GM12801 (cell line): Measurements from ENCODE around the gene RABGAP1L.

Experiments used
- TF ChIP-seq, protein P1 (sequence below): IDR thresholded peaks from one replicate; pipeline ENCODE4 v1.5.1; 2011; ENCODE audit warnings: control low read depth; ENCODE audit not compliant: insufficient read length; ENCODE audit errors: extremely low read depth

RABGAP1L gene

DNA sequence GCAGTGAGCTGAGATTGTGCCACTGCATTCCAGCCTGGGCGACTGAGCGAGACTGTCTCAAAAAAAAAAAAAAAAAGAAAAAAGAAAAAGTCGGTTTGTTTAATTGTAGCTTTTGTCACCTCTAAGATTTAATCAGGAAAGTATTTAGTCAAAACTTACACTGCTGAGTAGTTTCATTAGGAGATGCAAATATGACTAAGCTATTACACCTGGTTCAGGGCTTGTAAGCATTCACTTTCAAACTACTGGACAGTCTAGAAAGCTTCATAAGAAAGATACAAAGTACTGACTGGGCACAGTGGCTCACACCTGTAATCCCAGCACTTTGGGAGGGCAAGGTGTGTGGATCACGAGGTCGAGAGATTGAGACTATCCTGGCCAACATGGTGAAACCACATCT lies 764.5 kb downstream of the RABGAP1L start:
- TF ChIP-seq, protein P1, sequence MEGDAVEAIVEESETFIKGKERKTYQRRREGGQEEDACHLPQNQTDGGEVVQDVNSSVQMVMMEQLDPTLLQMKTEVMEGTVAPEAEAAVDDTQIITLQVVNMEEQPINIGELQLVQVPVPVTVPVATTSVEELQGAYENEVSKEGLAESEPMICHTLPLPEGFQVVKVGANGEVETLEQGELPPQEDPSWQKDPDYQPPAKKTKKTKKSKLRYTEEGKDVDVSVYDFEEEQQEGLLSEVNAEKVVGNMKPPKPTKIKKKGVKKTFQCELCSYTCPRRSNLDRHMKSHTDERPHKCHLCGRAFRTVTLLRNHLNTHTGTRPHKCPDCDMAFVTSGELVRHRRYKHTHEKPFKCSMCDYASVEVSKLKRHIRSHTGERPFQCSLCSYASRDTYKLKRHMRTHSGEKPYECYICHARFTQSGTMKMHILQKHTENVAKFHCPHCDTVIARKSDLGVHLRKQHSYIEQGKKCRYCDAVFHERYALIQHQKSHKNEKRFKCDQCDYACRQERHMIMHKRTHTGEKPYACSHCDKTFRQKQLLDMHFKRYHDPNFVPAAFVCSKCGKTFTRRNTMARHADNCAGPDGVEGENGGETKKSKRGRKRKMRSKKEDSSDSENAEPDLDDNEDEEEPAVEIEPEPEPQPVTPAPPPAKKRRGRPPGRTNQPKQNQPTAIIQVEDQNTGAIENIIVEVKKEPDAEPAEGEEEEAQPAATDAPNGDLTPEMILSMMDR: no peak

DNA sequence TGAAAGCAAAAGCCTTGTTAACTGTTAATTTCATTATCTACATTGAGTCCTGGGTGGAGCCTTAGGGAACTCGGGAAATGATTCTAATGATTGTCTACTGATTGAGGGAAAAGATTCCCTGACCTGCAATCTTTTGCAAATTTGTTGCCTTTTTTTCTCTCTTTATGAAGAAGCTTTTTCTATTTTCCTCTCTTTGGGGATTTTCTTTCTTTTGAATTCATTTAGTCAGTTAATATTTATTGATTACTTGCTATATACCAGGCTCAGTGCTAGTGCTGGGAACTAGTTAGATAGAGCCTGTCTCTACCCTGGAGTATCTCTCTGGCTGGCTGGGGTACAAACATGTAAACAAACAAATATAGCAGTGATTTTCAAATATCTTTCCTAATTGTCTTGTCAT lies 769.2 kb downstream of the RABGAP1L start:
- TF ChIP-seq, protein P1: no peak

DNA sequence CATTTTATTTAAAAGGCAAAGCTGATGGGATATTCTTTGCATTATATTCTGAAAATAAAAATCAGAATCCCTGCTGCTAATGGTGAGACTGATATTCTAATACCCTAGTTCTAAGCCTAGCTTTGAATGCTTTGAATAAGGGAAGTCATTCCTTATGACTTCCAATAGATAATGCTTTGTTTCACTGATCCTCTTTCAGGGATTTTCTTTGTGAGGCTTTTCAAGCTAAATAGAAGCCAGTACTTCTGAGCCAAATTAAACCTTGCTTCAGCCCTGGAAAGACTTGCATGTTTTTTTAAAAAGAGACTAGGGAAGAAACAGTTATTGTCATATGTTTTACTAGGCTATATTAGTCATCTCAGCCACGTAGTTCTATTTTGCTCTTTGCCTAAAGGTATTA lies 771.9 kb downstream of the RABGAP1L start:
- TF ChIP-seq, protein P1: no peak

DNA sequence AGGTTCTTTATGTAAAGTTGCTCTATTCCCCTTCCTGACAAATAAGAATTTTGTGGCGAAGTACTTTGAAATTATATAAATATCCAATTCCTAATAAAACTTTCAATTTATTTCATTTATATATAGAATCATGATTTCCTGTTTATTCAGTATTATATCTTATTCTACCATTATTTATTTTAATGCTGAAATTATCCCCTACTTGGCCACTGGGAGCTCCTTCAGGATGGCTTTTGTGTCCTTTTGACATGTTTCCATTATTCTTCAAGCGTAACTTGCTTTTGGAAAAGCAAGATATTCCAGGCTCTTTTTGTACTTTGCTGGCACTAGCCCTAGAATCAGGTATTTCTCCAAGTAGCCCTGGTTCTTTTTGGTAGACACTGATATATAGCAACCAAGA lies 773.3 kb downstream of the RABGAP1L start:
- TF ChIP-seq, protein P1: no peak

DNA sequence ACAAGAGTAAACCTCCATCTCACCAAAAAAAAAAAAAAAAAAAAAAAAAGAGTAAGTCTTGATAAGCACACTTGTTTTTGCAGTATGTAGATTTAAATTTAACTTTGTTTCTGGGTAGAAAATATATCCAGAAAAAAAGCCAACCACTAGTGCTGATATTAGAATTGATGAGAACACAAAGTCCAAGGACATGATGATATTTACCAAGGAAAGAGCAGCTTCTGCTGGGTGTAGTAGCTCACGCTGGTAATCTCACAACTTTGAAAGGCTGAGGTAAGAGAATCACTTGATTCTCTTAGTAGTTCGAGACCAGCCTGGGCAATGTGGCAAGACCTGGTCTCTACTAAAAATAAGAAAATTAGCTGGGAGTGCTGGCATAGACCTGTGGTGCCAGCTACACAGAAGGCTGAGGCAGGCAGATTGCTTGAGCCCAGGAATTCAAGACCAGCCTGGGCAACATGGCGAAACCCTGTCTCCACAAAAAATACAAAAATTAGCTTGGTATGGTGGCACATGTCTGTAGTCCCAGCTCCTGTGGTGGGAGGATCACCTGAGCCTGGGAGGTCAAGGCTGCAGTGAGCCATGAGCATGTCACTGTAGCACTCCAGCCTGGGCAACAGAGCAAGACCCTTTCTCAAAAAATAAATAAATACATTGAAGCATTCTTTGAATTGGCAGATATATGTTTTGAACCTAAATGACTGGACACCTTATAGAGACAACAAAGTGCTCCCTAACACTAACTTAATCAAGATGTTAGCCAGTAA lies 776.8 kb downstream of the RABGAP1L start:
- TF ChIP-seq, protein P1: no peak

DNA sequence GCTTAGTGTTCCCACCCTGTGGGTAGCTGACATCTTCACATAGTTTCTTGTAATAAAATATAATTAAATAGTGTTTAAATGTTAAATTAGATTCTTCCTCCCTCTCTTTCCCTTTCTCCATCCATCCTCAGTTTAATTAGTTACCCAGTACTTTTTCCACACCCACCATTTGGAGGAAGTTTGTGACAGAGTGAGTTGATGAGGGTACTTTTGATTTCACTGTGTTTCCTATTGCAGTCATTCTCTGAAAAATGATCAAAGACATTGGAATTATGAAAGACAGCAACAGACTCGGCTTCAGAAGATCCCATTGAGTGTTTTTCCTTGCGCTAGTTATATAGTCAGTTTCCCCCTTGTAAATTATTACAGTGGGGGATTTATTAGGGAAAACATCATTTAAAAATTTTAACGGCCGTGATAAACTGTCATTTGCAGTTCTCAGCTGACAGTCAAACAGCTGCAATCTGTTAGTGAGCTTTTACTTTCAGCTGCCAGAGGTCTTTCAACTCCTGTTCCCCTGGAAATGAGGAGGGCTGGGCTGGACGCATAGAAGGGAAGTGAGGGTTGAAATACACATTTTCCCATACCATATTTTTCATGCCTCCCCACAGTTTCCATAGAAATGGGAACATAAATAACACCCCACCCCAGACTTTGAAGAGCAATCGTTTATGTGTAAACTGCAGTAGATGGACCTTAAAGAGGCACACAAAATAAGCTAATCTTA lies 779.1 kb downstream of the RABGAP1L start:
- TF ChIP-seq, protein P1: no peak

DNA sequence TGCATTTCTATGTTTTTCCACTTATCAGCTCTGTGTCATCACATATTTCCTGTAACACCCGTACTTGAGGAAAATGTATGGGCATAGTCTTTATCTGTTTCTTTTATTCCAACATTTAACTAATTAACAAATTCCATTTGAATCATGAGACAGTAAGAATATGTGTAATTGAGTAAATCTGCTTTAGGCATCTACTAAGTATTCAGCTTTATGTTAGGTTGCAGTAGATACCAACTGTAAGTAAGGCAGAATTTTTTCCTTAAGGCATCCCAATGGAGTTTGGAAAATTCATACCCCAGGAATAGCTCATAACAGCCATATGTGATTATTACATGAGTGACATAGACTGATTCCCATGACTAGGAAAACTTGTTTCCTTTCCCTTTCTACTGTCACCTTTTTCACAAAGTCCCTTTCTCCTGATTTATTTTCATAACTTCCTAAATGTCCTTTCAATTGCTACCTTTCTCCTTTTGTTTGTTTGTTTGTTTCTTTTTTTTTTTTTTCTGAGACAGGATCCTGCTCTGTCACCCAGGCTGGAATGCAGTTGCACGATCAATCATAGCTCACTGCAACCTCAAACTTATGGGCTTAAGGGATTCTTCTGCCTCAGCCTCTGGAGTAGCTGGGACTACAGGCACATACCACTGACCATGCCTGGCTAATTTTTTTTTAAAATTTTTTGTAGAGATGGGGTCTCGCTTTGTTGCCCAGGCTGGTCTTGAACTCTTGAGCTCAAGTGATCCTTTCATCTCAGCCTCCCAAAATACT lies 780.6 kb downstream of the RABGAP1L start:
- TF ChIP-seq, protein P1: no peak
